CD14-positive monocyte (primary cell): ENCODE measurements around the gene WNT6. TPM values are rescaled to one million over a fixed set of nuclear protein-coding genes. Genes with fewer than 3 reads are reported as not detected.

Source experiments
- DNase-seq, 3 donors: peaks; one replicate each; pipeline ENCODE4 v3.0.0-alpha.2; 2011 to 2022
- H2AFZ ChIP-seq: 2 replicates; pipeline ENCODE4 v1.6.0; 2012; ENCODE audit warnings: mild to moderate bottlenecking, low read depth, low read length, inconsistent platforms; ENCODE audit not compliant: insufficient read depth, poor library complexity, severe bottlenecking
- H3K27ac ChIP-seq, 2 donors: 1 replicate in 1 of 2; 2 replicates in 1 of 2; pipeline ENCODE4 v1.5.1; 2012 to 2013; ENCODE audit warnings: low read length in 2 of 2, control low read depth in 1 of 2, inconsistent platforms in 1 of 2, low read depth in 1 of 2, mild to moderate bottlenecking in 1 of 2
- H3K27me3 ChIP-seq, 2 donors: one replicate each; pipeline versions ENCODE4 v1.6.0 to v1.6.1; 2011 to 2013; ENCODE audit warnings: low read length in 2 of 2; ENCODE audit not compliant: control insufficient read depth in 2 of 2, insufficient read depth in 2 of 2
- H3K36me3 ChIP-seq, 2 donors: replicated peaks in 1 of 2; 1 replicate in 1 of 2; 2 replicates in 1 of 2; pipeline versions ENCODE4 v1.5.1 to v1.6.1; 2012 to 2013; ENCODE audit warnings: low read length in 2 of 2, control low read depth in 1 of 2, inconsistent platforms in 1 of 2, mild to moderate bottlenecking in 1 of 2; ENCODE audit not compliant: insufficient read depth in 2 of 2, control insufficient read depth in 1 of 2
- H3K4me1 ChIP-seq, 2 donors: 1 replicate in 1 of 2; 2 replicates in 1 of 2; pipeline versions ENCODE4 v1.5.1 to v1.6.1; 2012 to 2013; ENCODE audit warnings: low read length in 2 of 2, control low read depth in 1 of 2, inconsistent platforms in 1 of 2, mild to moderate bottlenecking in 1 of 2, moderate library complexity in 1 of 2; ENCODE audit not compliant: insufficient read depth in 2 of 2, control insufficient read depth in 1 of 2
- H3K4me2 ChIP-seq: replicated peaks from 2 replicates; pipeline ENCODE3; 2012; ENCODE audit warnings: low read length, moderate library complexity, mild to moderate bottlenecking; ENCODE audit not compliant: poor library complexity, severe bottlenecking; ENCODE audit errors: extremely low read depth
- H3K4me3 ChIP-seq, 3 experiments: fragments of 200-600 bp in 1 of 3; sonication (generic) in 1 of 3; replicated peaks in 1 of 3; 1 replicate in 2 of 3; 2 replicates in 1 of 3; pipeline ENCODE4 v1.5.1; 2011 to 2013; ENCODE audit warnings: low read length in 3 of 3, mild to moderate bottlenecking in 3 of 3, control low read depth in 2 of 3, low read depth in 2 of 3, inconsistent platforms in 1 of 3, moderate library complexity in 1 of 3
- H3K79me2 ChIP-seq: 2 replicates; pipeline ENCODE4 v1.6.0; 2012; ENCODE audit warnings: mild to moderate bottlenecking, control low read depth, inconsistent platforms, low read length, moderate library complexity; ENCODE audit not compliant: insufficient read depth
- H3K9ac ChIP-seq: 2 replicates; pipeline ENCODE4 v1.6.0; 2017; ENCODE audit warnings: low read length, mild to moderate bottlenecking; ENCODE audit not compliant: insufficient read depth, poor library complexity, severe bottlenecking
- H3K9me3 ChIP-seq, 2 donors: replicated peaks in 1 of 2; 1 replicate in 1 of 2; 2 replicates in 1 of 2; pipeline versions ENCODE4 v1.5.1 to v1.6.1; 2012 to 2013; ENCODE audit warnings: low read length in 2 of 2, control low read depth in 1 of 2; ENCODE audit not compliant: control insufficient read depth in 1 of 2, insufficient read depth in 1 of 2
- H4K20me1 ChIP-seq: 2 replicates; pipeline ENCODE4 v1.6.0; 2012; ENCODE audit warnings: mild to moderate bottlenecking, low read length, control low read depth, moderate library complexity; ENCODE audit not compliant: insufficient read depth
- H3K27ac Mint-ChIP-seq, 7 donors: one replicate each; pipeline ENCODE4 v1.8.0; 2020; ENCODE audit warnings: mild to moderate bottlenecking in 7 of 7, mixed read lengths in 7 of 7, moderate library complexity in 6 of 7, inconsistent platforms in 2 of 7
- H3K27me3 Mint-ChIP-seq, 3 donors: one replicate each; pipeline ENCODE4 v1.8.0; 2021 to 2022; ENCODE audit warnings: low read depth in 3 of 3, mild to moderate bottlenecking in 3 of 3, mixed read lengths in 3 of 3, moderate library complexity in 3 of 3, inconsistent platforms in 1 of 3
- H3K36me3 Mint-ChIP-seq, 2 donors: one replicate each; pipeline ENCODE4 v1.8.0; 2020; ENCODE audit warnings: mixed read lengths in 2 of 2, inconsistent platforms in 1 of 2, mild to moderate bottlenecking in 1 of 2
- H3K4me1 Mint-ChIP-seq: one replicate; pipeline ENCODE4 v1.8.0; 2020; ENCODE audit warnings: mild to moderate bottlenecking, mixed read lengths
- H3K4me3 Mint-ChIP-seq, 2 donors: one replicate each; pipeline ENCODE4 v1.8.0; 2020; ENCODE audit warnings: mild to moderate bottlenecking in 2 of 2, mixed read lengths in 2 of 2, moderate library complexity in 1 of 2
- H3K9me3 Mint-ChIP-seq, 7 donors: one replicate each; pipeline ENCODE4 v1.8.0; 2020 to 2022; ENCODE audit warnings: mixed read lengths in 7 of 7, mild to moderate bottlenecking in 6 of 7, moderate library complexity in 6 of 7, inconsistent platforms in 2 of 7
- WGBS: methylation state at CpG from one replicate; pipeline ENCODE4 v1.1.5; 2013; ENCODE audit warnings: missing lambda C conversion rate; ENCODE audit not compliant: insufficient coverage; 5-methylcytosine and 5-hydroxymethylcytosine counted together
- intact Hi-C, 2 donors: fragments of 100-400 bp; cut with micrococcal nuclease; formaldehyde crosslinking; loops; one replicate each; pipeline versions ENCODE4 v1.15.0 to v1.15.1; 2023
- polyA plus RNA-seq, 3 donors: library from polyadenylated mRNA; depleted of rRNA in 1 of 3; unstranded in 2 of 3; stranded (reverse) in 1 of 3; fragments of 300-500 nt in 2 of 3; fragments of >200 nt in 1 of 3; fragmentation: Illumina TruSeq in 2 of 3; gene quantifications; 1 replicate in 2 of 3; 2 replicates in 1 of 3; pipeline ENCODE4 v1.2.3, GENCODE V29; 2012 to 2021
- TF ChIP-seq, protein P1 (sequence below): fragments of 200-600 bp; IDR thresholded peaks from one replicate; pipeline ENCODE4 v1.8.0; 2022; ENCODE audit warnings: antibody characterized with exemption, mild to moderate bottlenecking

Gene WNT6
- polyA plus RNA-seq, 3 donors, result 0.27 to 0.65 (median 0.37) TPM

DNA sequence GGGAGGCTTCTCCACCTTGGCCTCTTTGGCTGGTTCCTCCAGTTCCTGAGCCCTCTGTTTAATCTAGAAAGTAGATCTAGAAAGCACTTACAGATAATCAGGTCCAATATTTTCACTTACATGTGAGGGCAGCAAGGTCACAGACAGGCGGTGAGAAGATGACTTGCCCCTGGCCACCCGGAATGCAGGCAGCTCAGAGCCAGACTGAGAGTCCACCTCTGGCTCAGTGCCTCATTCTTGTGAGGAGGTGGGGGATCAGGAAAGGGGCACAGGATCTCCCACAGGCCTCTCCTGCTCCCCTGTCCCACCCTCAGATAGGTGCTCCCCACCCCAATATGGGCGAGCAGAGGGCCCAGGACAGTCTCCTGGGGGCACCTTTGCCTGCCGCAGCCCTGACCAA is 5.8 kb downstream of the WNT6 start:
- Histone ChIP-seq H3K27ac (no peak overlapping the region), H3K79me2 (no peaks in the 10 kb centered on the region), H4K20me1 (no peaks in the 10 kb centered on the region), H3K9ac (no peak overlapping the region), H3K36me3 (no peaks in the 10 kb centered on the region), H3K9me3 (peaks cover 0 to 11% of the 10 kb centered on the region in 2 donors), H3K4me2 (no peak overlapping the region), H3K27me3 (peaks cover 20 to 42% of the 10 kb centered on the region in 2 donors), H2AFZ (no peak overlapping the region), H3K4me1 (peaks cover 3 to 16% of the 10 kb centered on the region in 2 donors), H3K4me3 (no peak overlapping the region)
- intact Hi-C loops, result no loop called here
- Mint-ChIP-seq H3K27ac (no peak overlapping the region), H3K36me3 (peaks cover 0 to 2% of the 10 kb centered on the region in 2 donors), H3K9me3 (peaks cover 0 to 9% (median 4%) of the 10 kb centered on the region in 7 donors), H3K4me3 (no peak overlapping the region), H3K4me1 (peaks cover 17% of the 10 kb centered on the region), H3K27me3 (peaks cover 52 to 69% (median 56%) of the 10 kb centered on the region in 3 donors)
- 89% methylated on average over 3 of the region's 4 CpGs for WGBS
- no peak for DNase-seq
- TF ChIP-seq, protein P1, sequence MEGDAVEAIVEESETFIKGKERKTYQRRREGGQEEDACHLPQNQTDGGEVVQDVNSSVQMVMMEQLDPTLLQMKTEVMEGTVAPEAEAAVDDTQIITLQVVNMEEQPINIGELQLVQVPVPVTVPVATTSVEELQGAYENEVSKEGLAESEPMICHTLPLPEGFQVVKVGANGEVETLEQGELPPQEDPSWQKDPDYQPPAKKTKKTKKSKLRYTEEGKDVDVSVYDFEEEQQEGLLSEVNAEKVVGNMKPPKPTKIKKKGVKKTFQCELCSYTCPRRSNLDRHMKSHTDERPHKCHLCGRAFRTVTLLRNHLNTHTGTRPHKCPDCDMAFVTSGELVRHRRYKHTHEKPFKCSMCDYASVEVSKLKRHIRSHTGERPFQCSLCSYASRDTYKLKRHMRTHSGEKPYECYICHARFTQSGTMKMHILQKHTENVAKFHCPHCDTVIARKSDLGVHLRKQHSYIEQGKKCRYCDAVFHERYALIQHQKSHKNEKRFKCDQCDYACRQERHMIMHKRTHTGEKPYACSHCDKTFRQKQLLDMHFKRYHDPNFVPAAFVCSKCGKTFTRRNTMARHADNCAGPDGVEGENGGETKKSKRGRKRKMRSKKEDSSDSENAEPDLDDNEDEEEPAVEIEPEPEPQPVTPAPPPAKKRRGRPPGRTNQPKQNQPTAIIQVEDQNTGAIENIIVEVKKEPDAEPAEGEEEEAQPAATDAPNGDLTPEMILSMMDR, result no peak

DNA sequence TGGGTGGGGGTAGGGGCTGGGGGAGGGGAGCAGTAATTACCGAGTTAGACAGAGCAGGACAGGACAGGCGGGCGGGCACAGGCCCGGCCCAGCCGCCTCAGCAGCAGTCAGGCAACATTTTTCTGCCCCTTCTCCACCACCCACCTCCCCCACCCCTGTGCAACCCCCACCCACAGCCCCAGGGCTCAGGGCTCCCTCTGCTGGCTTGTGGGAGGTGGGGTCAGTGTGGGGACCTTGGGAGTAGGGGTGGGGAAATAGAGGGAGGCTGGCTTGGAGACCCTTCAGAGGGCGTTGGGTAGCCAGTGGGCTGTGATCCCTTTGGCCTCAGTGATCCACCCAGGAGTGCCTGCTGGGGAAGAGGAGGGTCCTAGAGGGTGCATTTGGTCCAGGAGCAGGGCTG is 6.4 kb downstream of the WNT6 start:
- TF ChIP-seq, protein P1, result no peak
- Mint-ChIP-seq H3K27me3 (peaks cover 46 to 63% (median 52%) of the 10 kb centered on the region in 3 donors), H3K9me3 (peaks cover 0 to 7% (median 4%) of the 10 kb centered on the region in 7 donors), H3K27ac (no peak overlapping the region), H3K36me3 (peaks cover 0 to 2% of the 10 kb centered on the region in 2 donors), H3K4me1 (peaks cover 18% of the 10 kb centered on the region), H3K4me3 (no peak overlapping the region)
- no peaks in the 10 kb centered on the region for H4K20me1 ChIP-seq
- DNase-seq, result no peak
- no peak overlapping the region for H3K4me3 ChIP-seq
- H3K9me3 ChIP-seq, result peaks cover 0 to 8% of the 10 kb centered on the region in 2 donors
- no peaks in the 10 kb centered on the region for H3K79me2 ChIP-seq
- 83% methylated on average over 1 of the region's 6 CpGs for WGBS
- H3K36me3 ChIP-seq, result no peaks in the 10 kb centered on the region
- no peak overlapping the region for H3K9ac ChIP-seq
- H3K27ac ChIP-seq, result no peak overlapping the region
- H2AFZ ChIP-seq, result no peak overlapping the region
- H3K4me1 ChIP-seq, result peaks cover 6 to 15% of the 10 kb centered on the region in 2 donors
- intact Hi-C loops, result no loop called here
- H3K27me3 ChIP-seq, result peaks cover 14 to 37% of the 10 kb centered on the region in 2 donors
- H3K4me2 ChIP-seq, result no peak overlapping the region
